NCI-H2171 treated with DMSO at 0.1 percent for 48 hours (cell line): ENCODE measurements around the gene STXBP1.
A peak's percentile ranks its signal among the peaks of the same experiment; 100 is the strongest.

Experiments
- DNase-seq: peaks from one replicate; lab custom pipeline; 2025; lab: John Stamatoyannopoulos, UW

The STXBP1 gene

GRCh38 chr9:127715470-127716337 lies 103.6 kb downstream of the STXBP1 start, which contains the start of the genes PTRH1 and TTC16:
Gene PTRH1 (minus strand): TSS chr9:127715663. CDS start chr9:127715639, 24 bp downstream.
Gene TTC16 (plus strand): TSS chr9:127716079. CDS start chr9:127716146, 67 bp downstream.
- DNase-seq, result peak; percentile 97

- no peak for DNase-seq
Measured at GRCh38 chr9:127716412-127716811, 104.3 kb downstream of the STXBP1 start.

GRCh38 chr9:127717766-127718165 lies 105.7 kb downstream of the STXBP1 start:
- no peak for DNase-seq

- DNase-seq, result no peak
Measured at GRCh38 chr9:127720031-127720864, 108.2 kb downstream of the STXBP1 start.

- no peak for DNase-seq
Measured at GRCh38 chr9:127720865-127721227, 108.8 kb downstream of the STXBP1 start.

GRCh38 chr9:127721391-127721821 lies 109.3 kb downstream of the STXBP1 start:
- peak; percentile 77 for DNase-seq

GRCh38 chr9:127722055-127722745 lies 110.1 kb downstream of the STXBP1 start:
- peak; percentile 78 for DNase-seq

- DNase-seq, result no peak
Measured at GRCh38 chr9:127723013-127723412, 110.9 kb downstream of the STXBP1 start.

- no peak for DNase-seq
Measured at GRCh38 chr9:127723444-127723843, 111.4 kb downstream of the STXBP1 start.

- DNase-seq, result no peak
Measured at GRCh38 chr9:127724012-127724411, 111.9 kb downstream of the STXBP1 start.

- no peak for DNase-seq
Measured at GRCh38 chr9:127726871-127727270, 114.8 kb downstream of the STXBP1 start.

- DNase-seq, result no peak
Measured at GRCh38 chr9:127728808-127729207, 116.7 kb downstream of the STXBP1 start.

- no peak for DNase-seq
Measured at GRCh38 chr9:127729522-127730256, 117.6 kb downstream of the STXBP1 start.

GRCh38 chr9:127730262-127730661 lies 118.2 kb downstream of the STXBP1 start:
- no peak for DNase-seq

GRCh38 chr9:127730799-127731410 lies 118.8 kb downstream of the STXBP1 start:
- DNase-seq, result no peak

- DNase-seq, result no peak
Measured at GRCh38 chr9:127731938-127732337, 119.9 kb downstream of the STXBP1 start.

- no peak for DNase-seq
Measured at GRCh38 chr9:127732444-127732843, 120.4 kb downstream of the STXBP1 start.

GRCh38 chr9:127733614-127734013 lies 121.5 kb downstream of the STXBP1 start:
- DNase-seq, result no peak

- DNase-seq, result no peak
Measured at GRCh38 chr9:127734247-127734746, 122.2 kb downstream of the STXBP1 start.

GRCh38 chr9:127734747-127735529 lies 122.9 kb downstream of the STXBP1 start, which contains the start of gene TOR2A:
Gene TOR2A (minus strand): TSS chr9:127735294. CDS start chr9:127735270, 24 bp downstream.
- peak; percentile 98 for DNase-seq
